ENCODE data around the gene WFIKKN2.

- TF ChIP-seq EZH2 (IDR thresholded peaks at IDR 0.05): no peak
- no peak for TF ChIP-seq POLR2AphosphoS5 (IDR thresholded peaks at IDR 0.05; ENCODE audit: borderline replicate concordance, low read depth, low read length)
These were observed 17.5 kb upstream of the WFIKKN2 start for GRCh38 chr17:50817838-50818237.

Measured in SK-N-MC (cell line).